GM20000 (cell line): ENCODE results near the gene KLF1.

Experiments used
- DNase-seq: peaks from one replicate; pipeline ENCODE4 v3.0.0; 2012; ENCODE audit warnings: low spot score
- TF ChIP-seq, protein P1 (sequence below): IDR thresholded peaks from 2 replicates; pipeline ENCODE4 v1.5.1; 2012; ENCODE audit warnings: mild to moderate bottlenecking, control low read depth; ENCODE audit errors: extremely low read depth, missing control alignments

KLF1 gene

DNA sequence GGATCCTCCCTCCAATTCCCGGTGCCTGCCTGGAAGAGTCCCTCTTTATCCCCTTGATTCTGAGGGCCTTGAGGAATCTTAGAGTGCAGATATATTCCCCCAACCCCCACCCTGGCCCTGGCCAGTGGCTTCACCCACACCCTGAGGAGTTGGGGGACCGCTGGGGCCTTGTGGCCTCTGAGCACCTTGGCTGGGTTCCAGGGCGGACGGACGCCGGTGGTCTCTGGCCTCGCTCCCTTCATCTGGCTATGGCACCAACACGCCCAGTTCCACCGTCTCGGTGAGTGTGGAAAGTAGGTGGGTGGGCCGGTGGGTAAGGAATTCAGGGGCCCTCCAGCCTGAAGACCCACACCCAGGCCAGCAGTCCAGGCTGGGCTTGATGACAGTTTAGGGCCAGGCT, 43.7 kb downstream of the KLF1 start:
- DNase-seq = no peak
- TF ChIP-seq, protein P1, sequence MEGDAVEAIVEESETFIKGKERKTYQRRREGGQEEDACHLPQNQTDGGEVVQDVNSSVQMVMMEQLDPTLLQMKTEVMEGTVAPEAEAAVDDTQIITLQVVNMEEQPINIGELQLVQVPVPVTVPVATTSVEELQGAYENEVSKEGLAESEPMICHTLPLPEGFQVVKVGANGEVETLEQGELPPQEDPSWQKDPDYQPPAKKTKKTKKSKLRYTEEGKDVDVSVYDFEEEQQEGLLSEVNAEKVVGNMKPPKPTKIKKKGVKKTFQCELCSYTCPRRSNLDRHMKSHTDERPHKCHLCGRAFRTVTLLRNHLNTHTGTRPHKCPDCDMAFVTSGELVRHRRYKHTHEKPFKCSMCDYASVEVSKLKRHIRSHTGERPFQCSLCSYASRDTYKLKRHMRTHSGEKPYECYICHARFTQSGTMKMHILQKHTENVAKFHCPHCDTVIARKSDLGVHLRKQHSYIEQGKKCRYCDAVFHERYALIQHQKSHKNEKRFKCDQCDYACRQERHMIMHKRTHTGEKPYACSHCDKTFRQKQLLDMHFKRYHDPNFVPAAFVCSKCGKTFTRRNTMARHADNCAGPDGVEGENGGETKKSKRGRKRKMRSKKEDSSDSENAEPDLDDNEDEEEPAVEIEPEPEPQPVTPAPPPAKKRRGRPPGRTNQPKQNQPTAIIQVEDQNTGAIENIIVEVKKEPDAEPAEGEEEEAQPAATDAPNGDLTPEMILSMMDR = no peak

DNA sequence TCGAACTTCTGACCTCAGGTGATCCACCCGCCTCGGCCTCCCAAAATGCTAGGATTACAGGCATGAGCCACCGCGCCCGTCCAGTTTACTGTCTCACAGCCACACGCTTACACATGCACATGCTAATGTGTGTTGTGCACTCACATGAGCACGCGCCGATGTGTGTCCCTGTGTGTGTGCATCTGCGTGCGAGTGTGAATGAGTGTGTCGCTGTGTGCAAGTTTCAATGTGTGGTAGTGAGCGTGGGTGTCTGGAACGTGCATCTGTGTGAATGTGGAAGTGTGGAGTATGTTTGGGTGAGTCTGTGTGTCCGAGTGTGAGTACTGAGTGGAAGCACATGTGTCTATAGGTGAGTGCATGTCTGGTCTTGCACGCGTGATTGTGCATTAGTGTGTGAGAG, 44.5 kb downstream of the KLF1 start:
- TF ChIP-seq, protein P1 = no peak
- no peak for DNase-seq

DNA sequence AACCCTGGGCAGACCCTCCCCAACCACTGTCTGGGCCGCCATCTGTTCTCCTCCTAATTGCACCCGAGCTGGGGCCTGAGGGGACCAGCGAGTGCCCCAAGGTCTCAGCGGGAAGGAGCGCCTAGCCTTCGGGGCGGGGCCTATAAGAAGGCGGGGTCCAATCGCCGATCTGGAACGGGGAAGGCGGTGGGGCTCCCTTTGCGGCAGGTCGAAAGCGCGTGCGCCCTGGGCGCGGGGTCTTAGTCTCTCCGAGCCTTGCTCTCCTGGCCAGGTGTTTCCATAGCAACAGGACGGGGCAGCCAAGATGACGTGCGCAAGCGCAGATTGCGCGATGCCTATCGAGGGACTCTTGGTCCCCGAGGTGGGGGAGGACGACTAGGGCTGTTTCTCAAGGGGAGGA, 45.9 kb downstream of the KLF1 start:
- TF ChIP-seq, protein P1 = no peak
- DNase-seq = no peak

DNA sequence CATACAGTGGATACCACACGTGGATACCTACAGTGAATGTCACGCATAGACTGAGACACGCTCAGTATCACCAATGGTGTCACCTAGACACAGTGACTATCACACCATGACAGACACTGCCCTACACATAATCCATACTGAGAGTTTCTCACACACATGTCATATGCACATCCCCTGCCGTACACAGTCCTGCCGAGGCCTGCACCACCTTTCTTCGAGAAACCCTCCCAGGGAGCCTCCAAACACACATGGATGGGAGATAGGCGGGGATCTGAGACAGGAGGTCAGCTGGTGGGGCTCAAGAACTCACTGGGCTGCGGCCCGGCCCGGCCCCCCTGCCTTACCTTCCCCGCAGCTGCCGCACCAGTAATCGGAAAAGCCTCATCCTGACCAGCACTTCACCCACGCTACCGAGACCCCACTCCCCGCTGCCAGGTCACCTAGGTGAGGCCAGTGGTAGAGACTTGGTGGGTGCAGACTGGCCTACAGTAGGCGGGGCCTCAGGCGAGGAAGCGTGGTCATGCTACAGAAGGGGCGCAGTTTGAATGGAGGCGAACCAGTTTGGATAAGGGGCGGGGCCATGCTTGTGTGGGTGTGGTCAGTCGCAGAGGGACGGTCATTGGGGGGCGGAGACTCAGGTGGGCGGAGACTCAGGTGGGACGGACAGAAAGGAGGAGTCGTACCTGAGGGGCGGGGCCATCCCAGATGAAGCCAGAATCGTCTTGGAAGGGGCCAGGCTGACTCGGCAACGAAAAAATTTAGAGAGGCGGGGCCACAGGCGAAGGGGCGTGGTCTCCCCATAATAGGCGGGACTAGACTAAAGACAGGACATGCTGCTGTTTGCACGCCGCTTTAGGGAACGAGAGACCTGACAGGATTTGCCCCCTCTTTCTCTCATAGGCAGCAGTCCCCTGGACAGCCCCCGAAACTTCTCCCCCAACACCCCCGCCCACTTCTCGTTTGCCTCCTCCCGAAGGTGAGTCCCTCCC, 46.6 kb downstream of the KLF1 start:
- TF ChIP-seq, protein P1 = no peak
- DNase-seq = peak; percentile 80

DNA sequence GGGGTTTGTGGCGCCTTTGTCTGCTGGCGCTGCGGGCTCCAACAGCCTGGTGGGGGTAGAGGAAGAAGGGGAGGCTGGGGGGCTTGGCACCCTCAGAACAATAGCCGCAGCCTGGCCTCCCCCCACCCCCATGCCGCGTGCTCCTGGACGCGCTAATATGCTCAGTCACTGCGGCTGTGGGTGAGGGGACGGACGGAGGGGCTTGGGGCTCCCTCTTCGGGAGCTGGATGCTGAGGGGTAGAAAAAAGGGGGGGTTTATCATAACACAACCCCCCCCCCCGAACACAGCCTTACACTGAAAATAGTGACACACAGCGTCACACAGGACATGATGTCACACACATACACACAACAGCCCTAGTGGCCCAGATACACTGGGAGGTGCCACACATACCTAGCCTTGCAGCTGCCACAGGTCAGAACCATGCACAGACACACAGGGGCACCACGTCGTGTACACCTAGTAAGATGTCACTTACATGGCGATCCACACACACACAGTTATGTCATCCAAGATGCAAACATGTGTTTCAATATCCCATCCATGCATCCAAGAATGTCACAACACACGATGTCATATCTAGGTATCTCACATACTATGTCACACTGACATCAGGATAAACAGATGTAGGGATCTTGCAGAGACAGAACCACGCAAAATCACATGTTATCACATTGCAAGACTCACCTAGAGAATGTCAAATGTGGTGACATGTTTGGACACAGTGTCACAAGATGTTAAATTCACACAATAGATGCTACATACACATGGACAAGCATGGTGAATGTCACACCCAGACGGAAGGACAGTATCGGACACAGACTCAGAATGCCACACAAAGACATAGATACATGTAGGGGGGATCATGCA, 47.9 kb downstream of the KLF1 start:
- DNase-seq = no peak

DNA sequence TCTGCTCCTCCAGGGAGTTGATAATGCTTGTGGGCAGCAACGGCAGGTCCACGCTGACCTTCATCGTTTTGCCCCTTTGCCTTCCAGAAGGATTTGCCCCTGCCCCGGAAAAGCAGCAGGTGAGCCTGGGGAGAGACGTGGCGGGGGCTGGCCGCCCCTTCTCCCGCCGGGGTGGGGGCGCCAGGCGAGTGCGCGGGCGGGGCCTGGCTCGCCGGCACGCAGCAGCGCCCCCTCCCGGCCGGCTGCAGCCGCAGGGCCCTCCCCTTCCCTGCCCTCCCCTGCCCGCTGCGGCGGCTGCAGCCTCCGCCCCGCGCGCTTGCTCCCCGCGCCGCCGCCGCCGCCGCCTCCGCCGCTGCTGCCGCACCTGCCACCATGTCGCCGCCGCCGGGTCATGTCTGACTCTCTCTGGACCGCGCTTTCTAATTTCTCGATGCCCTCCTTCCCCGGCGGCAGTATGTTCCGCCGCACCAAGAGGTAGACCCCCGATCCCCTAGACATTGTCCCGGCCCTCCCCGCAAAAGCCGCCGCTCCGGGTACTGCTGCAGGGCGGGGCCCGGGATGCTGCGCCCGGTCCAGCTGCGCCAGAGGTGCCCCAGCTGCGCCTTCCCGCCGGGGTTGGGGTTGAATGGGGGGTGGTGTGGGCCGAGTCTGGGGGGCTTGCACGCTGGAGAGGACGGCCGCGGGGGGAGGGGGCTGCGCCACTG, 48.7 kb downstream of the KLF1 start, which contains the start of gene MAST1:
Gene MAST1 (plus strand): TSS at position 334 of the 704 bp plus-strand sequence. CDS start 58 bp downstream, at position 392.
- TF ChIP-seq, protein P1 = peak; percentile 88

More for the DNA sequence above, 47.9 kb downstream of the KLF1 start:
- TF ChIP-seq, protein P1 = no peak

More for the DNA sequence above, 48.7 kb downstream of the KLF1 start, which contains the start of gene MAST1:
- peak; percentile 94 for DNase-seq
